Measurements from ENCODE around the gene ARF1. TPM values are rescaled to one million over a fixed set of nuclear protein-coding genes. Genes with fewer than 3 reads are reported as not detected.
A peak's percentile ranks its signal among the peaks of the same experiment; 100 is the strongest.

Gene ARF1
- total RNA-seq, 6 donors from 2014 or later = 157 to 487 (median 374) TPM

DNA sequence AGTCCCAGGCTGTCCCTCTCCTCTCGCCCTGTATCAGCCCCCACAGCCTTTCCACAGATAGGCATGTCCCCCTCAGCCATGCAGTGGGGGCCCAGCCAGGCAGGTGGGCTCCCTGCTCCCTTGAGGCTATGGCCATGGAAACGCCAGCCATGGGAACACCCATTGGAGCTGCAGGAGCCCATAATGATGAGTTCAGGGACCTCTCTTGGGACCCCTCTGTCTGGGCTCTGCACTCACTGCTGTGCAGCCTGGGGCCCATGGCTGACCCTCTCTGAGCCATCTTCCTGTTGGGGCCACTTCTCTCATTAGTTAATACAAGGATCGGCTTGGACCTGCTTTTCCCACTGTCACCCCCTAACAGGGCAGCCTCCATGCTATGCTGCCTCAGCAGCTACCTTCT, 42.5 kb upstream of the ARF1 start:
- H3K9me3 ChIP-seq = no peaks in the 10 kb centered on the region
- no peak overlapping the region for H3K4me3 ChIP-seq
- no peak for TF ChIP-seq EP300 (IDR thresholded peaks at IDR 0.05)
- TF ChIP-seq POLR2AphosphoS5 (IDR thresholded peaks at IDR 0.05) = no peak
- TF ChIP-seq, protein P1, sequence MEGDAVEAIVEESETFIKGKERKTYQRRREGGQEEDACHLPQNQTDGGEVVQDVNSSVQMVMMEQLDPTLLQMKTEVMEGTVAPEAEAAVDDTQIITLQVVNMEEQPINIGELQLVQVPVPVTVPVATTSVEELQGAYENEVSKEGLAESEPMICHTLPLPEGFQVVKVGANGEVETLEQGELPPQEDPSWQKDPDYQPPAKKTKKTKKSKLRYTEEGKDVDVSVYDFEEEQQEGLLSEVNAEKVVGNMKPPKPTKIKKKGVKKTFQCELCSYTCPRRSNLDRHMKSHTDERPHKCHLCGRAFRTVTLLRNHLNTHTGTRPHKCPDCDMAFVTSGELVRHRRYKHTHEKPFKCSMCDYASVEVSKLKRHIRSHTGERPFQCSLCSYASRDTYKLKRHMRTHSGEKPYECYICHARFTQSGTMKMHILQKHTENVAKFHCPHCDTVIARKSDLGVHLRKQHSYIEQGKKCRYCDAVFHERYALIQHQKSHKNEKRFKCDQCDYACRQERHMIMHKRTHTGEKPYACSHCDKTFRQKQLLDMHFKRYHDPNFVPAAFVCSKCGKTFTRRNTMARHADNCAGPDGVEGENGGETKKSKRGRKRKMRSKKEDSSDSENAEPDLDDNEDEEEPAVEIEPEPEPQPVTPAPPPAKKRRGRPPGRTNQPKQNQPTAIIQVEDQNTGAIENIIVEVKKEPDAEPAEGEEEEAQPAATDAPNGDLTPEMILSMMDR (IDR thresholded peaks at IDR 0.05) = no peak
- no peak for TF ChIP-seq POLR2A (IDR thresholded peaks at IDR 0.05)
- ATAC-seq (ENCODE audit: low FRiP score in 2 of 2) (no peak), DNase-seq (no peak)
- H3K27me3 ChIP-seq = peaks cover 0 to 13% (median 7%) of the 10 kb centered on the region in 4 donors
- no peaks in the 10 kb centered on the region for H3K36me3 ChIP-seq
- H3K4me1 ChIP-seq = peaks cover 3 to 18% (median 14%) of the 10 kb centered on the region in 4 donors
- H3K27ac ChIP-seq = no peak overlapping the region
- 79% methylated on average over 3 of the region's 3 CpGs; no CpG with 5 or more reads in 1 of the 2 donors for WGBS, 2 donors

DNA sequence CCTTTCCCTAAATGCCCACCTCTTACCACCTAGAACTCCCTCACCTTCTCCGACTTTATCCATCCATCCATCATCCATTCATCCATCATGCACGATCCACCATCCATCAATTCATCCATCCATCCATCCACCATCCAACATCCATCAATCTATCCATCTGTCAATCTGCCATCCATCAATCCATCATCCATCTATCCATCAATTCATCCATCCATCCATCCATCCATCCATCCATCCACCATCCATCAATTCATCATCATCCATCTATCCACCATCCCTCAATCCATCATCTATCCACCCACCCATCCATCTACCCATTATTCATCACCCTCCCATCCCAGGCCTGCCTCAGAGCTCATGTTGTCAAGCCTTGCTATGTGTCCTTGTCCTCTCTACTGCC, 41.2 kb upstream of the ARF1 start:
- DNase-seq (no peak), ATAC-seq (ENCODE audit: low FRiP score in 2 of 2) (no peak)
- Histone ChIP-seq H3K4me3 (no peak overlapping the region), H3K4me1 (peaks cover 3 to 30% (median 17%) of the 10 kb centered on the region in 4 donors), H3K27ac (no peak overlapping the region), H3K36me3 (no peaks in the 10 kb centered on the region), H3K27me3 (peaks cover 0 to 13% (median 7%) of the 10 kb centered on the region in 4 donors), H3K9me3 (no peaks in the 10 kb centered on the region)
- TF ChIP-seq EP300 (IDR thresholded peaks at IDR 0.05) (no peak), POLR2A (IDR thresholded peaks at IDR 0.05) (no peak), POLR2AphosphoS5 (IDR thresholded peaks at IDR 0.05) (no peak)
- TF ChIP-seq, protein P1 (IDR thresholded peaks at IDR 0.05) = no peak
- 76 to 85% methylated on average over 2 of the region's 2 CpGs for WGBS, 2 donors

DNA sequence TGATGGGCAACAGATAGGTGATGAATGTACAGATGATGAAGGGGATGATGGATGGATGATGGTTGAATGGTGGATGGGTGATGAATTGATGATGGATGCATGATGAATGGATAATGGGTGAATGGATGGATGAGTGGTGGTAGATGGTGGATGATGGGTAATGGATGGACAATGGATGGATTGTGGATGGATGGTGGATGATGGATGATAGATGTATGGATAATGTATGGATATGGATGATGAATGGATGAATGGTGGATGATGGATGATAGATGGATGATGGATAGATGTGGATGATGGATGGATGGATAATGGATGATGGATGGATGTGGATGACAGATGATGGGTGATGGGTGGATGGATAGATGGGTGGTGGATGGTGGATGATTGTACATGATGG, 40.0 kb upstream of the ARF1 start:
- no peak overlapping the region for H3K27ac ChIP-seq
- TF ChIP-seq POLR2A (IDR thresholded peaks at IDR 0.05) = no peak
- TF ChIP-seq EP300 (IDR thresholded peaks at IDR 0.05) = no peak
- TF ChIP-seq POLR2AphosphoS5 (IDR thresholded peaks at IDR 0.05) = no peak
- TF ChIP-seq, protein P1 (IDR thresholded peaks at IDR 0.05) = no peak
- no peak overlapping the region for H3K4me3 ChIP-seq
- ATAC-seq (ENCODE audit: low FRiP score in 2 of 2) (no peak), DNase-seq (no peak)
- H3K27me3 ChIP-seq = peaks cover 0 to 13% (median 4%) of the 10 kb centered on the region in 4 donors
- no peaks in the 10 kb centered on the region for H3K9me3 ChIP-seq
- no peaks in the 10 kb centered on the region for H3K36me3 ChIP-seq
- H3K4me1 ChIP-seq = peaks cover 3 to 25% (median 12%) of the 10 kb centered on the region in 4 donors

DNA sequence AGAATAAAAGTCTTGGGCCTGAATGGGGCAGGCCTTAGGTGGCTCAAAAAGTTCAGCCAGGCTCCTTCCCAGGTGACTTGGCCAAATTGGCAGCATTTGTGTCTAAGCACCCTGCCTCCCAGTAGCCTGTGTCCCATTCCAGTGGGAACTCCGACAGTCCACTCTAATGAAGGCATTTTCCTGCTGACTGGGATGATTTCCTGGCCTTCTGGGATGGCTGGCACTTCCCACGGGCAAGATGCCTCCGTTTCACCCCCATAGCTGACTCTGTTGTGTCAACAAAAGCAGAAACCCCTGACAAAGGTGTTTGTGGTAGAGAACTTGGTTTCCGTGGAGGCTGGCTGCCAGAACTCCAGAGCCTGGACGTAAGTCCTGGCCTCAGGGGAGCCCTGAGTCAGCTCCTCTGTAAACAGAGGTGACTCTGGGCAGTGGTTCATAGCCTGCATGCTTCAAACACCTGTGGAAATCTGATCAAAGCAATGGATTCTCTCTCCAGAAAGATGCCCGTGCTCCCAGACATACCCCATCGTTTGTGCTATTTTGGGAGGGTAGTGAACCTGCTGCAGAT, 39.1 kb upstream of the ARF1 start:
- Histone ChIP-seq H3K9me3 (no peaks in the 10 kb centered on the region), H3K27me3 (peaks cover 0 to 4% (median under 1%) of the 10 kb centered on the region in 4 donors), H3K4me1 (peaks cover 0 to 16% (median 7%) of the 10 kb centered on the region in 4 donors), H3K36me3 (no peaks in the 10 kb centered on the region), H3K4me3 (no peak overlapping the region), H3K27ac (peak overlapping the region in 1 of 4 donors; percentile 21)
- ATAC-seq (ENCODE audit: low FRiP score in 2 of 2) (no peak), DNase-seq (peak in 1 of 2 donors; percentile 34)
- TF ChIP-seq, protein P1 (IDR thresholded peaks at IDR 0.05) = no peak
- TF ChIP-seq POLR2A (IDR thresholded peaks at IDR 0.05) (no peak), POLR2AphosphoS5 (IDR thresholded peaks at IDR 0.05) (no peak), EP300 (IDR thresholded peaks at IDR 0.05) (no peak)
- WGBS, 2 donors = 53 to 55% methylated on average over 6 to 7 of the region's 7 CpGs

DNA sequence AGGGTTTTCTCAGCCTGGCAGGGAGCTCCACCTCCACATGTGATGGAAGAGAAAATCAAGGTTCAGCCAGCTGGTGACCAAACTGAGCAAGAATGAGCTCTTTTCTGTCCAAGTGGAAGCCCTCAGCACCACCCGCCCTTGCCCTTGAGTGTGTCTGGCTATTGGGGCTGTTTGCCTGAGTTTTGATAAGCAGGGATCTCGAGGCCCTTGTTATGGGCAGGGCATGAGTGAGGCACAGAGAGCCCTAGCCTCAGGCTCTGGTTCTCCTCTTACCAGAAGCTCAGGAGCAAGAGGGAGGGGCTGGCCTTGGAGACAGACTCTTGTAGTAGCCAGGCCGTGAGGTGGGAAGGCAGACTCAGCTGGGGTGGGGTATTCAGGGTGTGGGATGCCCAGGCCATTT, 37.5 kb upstream of the ARF1 start:
- peak overlapping the region in 3 of 4 donors; percentile 35 to 73 (median 49) for H3K27ac ChIP-seq
- peak; percentile 38 to 84 for ATAC-seq (ENCODE audit: low FRiP score in 2 of 2)
- WGBS, 2 donors = 55 to 60% methylated on average over 1 to 3 of the region's 3 CpGs

More for the DNA sequence above, 37.5 kb upstream of the ARF1 start:
- Histone ChIP-seq H3K4me3 (no peak overlapping the region), H3K4me1 (peaks cover 0 to 16% (median 7%) of the 10 kb centered on the region in 4 donors), H3K36me3 (no peaks in the 10 kb centered on the region), H3K9me3 (no peaks in the 10 kb centered on the region), H3K27me3 (no peaks in the 10 kb centered on the region)
- TF ChIP-seq POLR2A (IDR thresholded peaks at IDR 0.05) (peak in 1 of 4 donors; percentile 34), POLR2AphosphoS5 (IDR thresholded peaks at IDR 0.05) (peak in 1 of 2 donors; percentile 14)
- TF ChIP-seq, protein P1 (IDR thresholded peaks at IDR 0.05) = no peak
- peak in 1 of 2 donors; percentile 79 for DNase-seq
